COLO668 (cell line): ENCODE measurements around the gene LINC00237.

ENCODE experiments used
- DNase-seq: peaks from one replicate; lab custom pipeline; 2025; ENCODE audit not compliant: unreplicated experiment; lab: John Stamatoyannopoulos, UW

LINC00237 gene

GRCh38 chr20:21106171-21107017 is at the start of gene LINC00237:
Gene LINC00237, minus strand, starts transcription at chr20:21106358.
- no peak for DNase-seq

GRCh38 chr20:21155268-21155667 is 49.1 kb upstream of the LINC00237 start:
- no peak for DNase-seq

- no peak for DNase-seq
These were observed 48.5 kb upstream of the LINC00237 start for GRCh38 chr20:21154692-21155091.

GRCh38 chr20:21151791-21152190 is 45.6 kb upstream of the LINC00237 start:
- no peak for DNase-seq

GRCh38 chr20:21149344-21149743 is 43.2 kb upstream of the LINC00237 start:
- DNase-seq, result no peak

GRCh38 chr20:21147593-21147992 is 41.4 kb upstream of the LINC00237 start:
- DNase-seq, result no peak

GRCh38 chr20:21146215-21146614 is 40.1 kb upstream of the LINC00237 start:
- DNase-seq, result no peak

GRCh38 chr20:21145424-21145823 is 39.3 kb upstream of the LINC00237 start:
- DNase-seq, result no peak

GRCh38 chr20:21143194-21143890 is 37.2 kb upstream of the LINC00237 start:
- DNase-seq, result no peak

- no peak for DNase-seq
These were observed 35.7 kb upstream of the LINC00237 start for GRCh38 chr20:21141825-21142224.

- no peak for DNase-seq
These were observed 33.9 kb upstream of the LINC00237 start for GRCh38 chr20:21139881-21140566.

GRCh38 chr20:21137078-21137477 is 30.9 kb upstream of the LINC00237 start:
- DNase-seq, result no peak

- DNase-seq, result no peak
These were observed 30.0 kb upstream of the LINC00237 start for GRCh38 chr20:21136015-21136732.

- no peak for DNase-seq
These were observed 28.8 kb upstream of the LINC00237 start for GRCh38 chr20:21134883-21135493.

GRCh38 chr20:21133917-21134622 is 27.9 kb upstream of the LINC00237 start:
- no peak for DNase-seq

- no peak for DNase-seq
These were observed 27.2 kb upstream of the LINC00237 start for GRCh38 chr20:21133404-21133803.

- DNase-seq, result no peak
These were observed 23.7 kb upstream of the LINC00237 start for GRCh38 chr20:21129861-21130260.

GRCh38 chr20:21127201-21127981 is 21.2 kb upstream of the LINC00237 start:
- no peak for DNase-seq

GRCh38 chr20:21126581-21126870 is 20.4 kb upstream of the LINC00237 start:
- DNase-seq, result no peak
